GM21825 (cell line): ENCODE data around the gene SCAMP4.
"Not testable (repeated sequence)": the region's sequence is repeated elsewhere in the genome, so short reads cannot be mapped to it uniquely, and the experiment has no call there.

Experiments used
- ATAC-seq: cut with Tn5 transposase; IDR thresholded peaks from one replicate; pipeline ENCODE4 v1.9.1; 2021; ENCODE audit warnings: mild to moderate bottlenecking, moderate library complexity; ENCODE audit not compliant: unreplicated experiment

The SCAMP4 gene

DNA sequence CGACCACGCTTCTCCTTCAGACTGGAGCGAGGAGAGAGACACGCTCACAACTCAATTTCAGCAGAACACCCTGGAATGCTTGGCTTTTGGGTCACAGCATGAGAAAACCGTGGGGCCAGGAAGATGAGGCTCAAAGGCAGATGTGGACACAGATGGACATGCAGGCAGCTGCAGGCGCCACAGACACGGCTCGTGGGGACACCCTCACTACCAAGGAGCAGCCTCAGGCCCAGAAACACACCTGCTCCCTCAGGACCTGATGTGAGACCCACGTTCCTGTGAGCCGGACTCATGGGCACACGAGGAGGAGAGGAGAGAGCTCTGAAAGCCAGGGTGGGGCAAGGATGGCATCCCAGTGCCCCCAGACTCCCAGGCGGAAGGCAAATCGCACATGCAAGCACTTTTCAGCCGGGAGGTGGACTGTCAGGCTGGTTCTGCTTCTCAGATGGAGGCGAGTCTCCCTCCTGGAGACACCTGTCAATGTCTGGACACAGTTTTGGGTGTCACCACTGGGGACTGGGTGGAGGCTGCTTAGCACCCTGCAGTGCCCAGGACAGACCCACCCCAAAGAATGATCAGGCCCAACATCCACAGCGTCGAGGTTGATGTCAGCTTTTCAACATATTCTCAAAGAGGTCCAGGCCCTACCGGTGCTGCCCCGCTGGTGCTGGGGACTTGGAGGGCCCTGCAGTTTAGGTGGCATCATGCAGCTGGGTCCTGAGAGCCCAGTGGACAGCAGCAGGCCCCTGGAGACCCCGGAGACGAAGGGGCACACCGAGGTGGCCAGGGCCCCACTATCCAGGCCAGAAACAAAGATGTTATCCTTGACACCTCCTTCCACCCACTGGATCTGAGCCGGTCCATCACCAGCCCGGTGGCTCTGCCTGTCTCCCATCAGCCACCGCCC, 22.2 kb upstream of the SCAMP4 start:
- ATAC-seq, result no peak

GRCh38 chr19:1883784-1884183, 21.4 kb upstream of the SCAMP4 start:
- ATAC-seq, result no peak

DNA sequence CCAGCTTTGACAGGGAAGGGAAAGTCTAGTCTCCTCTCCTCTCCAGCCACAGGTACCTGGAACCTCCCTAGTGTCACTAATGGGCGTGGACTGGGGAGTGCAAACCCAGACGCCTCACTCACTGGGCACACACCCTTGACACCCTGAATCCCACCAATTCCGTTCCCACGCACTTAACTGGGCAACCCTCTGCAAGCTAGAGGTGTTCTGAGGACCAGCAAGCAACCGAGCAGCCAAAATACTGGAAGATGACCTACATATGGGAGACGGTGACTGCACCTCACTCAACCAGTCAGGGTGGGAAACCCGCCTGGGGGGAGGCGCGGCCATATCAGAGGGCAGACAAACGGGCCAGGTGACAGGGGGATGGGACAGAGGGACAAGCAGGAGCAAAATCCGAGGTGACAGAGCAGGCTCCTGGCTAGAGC, 20.9 kb upstream of the SCAMP4 start:
- ATAC-seq, result no peak

DNA sequence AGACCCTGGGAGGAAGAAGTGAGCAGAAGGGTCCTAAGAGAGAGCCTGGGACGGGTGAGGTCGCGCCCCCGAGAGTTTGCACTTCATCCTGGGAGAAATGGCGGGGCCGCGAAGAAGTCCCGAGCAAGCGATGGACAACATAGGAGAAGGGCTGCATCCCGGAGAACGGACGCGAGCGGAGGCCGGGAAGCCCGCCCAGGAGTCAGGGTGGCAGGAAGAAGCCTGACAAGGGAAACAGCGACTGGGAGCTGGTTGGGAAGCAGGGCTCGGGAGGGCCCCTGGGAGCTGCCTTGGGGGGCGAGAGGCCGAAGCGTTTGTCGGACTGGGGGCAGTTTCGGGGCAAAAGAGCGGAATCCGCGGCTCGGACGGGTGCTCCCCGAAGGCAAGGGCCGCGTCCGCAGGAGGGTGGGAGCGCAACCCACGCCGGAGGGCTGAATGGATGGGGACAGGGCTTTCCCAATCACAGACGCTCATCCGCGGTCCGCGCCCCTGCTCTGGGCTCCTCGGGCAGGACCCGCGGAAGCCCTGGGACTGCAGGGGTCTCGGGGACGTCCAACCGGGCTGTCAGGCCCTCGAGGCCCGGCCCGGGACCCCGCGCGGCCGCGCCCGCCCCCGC, 20.4 kb upstream of the SCAMP4 start:
- peak; percentile 12 for ATAC-seq

GRCh38 chr19:1885398-1886119, 19.6 kb upstream of the SCAMP4 start, which contains the start of gene ABHD17A:
Gene ABHD17A (minus strand): TSS chr19:1885496. CDS start chr19:1881566, 3,930 bp downstream.
- ATAC-seq, result peak; percentile 71

DNA sequence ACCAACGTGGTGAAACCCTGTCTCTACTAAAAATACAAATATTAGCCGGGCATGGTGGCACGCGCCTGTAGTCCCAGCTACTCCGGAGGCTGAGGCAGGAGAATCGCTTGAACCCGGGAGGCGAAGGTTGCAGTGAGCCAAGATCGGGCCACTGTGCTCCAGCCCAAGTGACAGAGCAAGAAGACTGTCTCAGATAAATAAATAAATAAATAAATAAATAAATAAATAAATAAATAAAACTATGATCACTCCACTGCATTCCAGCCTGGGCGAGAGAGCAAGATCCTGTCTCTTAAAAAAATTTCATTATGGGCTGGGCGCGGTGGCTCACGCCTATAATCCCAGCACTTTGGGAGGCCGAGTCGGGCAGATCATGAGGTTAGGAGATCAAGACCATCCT, 18.8 kb upstream of the SCAMP4 start:
- not testable (repeated sequence) for ATAC-seq

- ATAC-seq, result no peak
Observed at GRCh38 chr19:1888385-1888784, 16.8 kb upstream of the SCAMP4 start.

GRCh38 chr19:1889907-1890306, 15.3 kb upstream of the SCAMP4 start:
- no peak for ATAC-seq

GRCh38 chr19:1893791-1894190, 11.4 kb upstream of the SCAMP4 start:
- ATAC-seq, result no peak

DNA sequence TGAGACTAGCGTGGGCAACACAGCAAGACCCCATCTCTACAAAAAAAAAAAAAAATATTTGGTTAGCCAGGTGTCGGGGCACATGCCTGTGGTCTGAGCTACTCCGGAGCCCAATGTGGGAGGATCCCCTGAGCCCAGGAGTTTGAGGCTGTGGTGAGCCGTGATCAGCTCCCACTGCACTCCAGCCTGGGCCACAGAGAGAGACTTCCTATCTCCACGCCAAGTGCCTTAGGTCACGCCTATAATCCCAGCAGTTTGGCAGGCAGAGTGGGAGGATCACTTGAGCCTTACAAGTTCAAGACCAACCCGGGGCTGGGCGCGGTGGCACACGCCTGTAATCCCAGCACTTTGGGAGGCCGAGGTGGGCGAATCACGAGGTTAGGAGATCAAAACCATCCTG, 8.7 kb upstream of the SCAMP4 start:
- ATAC-seq, result no peak

- no peak for ATAC-seq
Observed at GRCh38 chr19:1901940-1902404, 3.2 kb upstream of the SCAMP4 start.

DNA sequence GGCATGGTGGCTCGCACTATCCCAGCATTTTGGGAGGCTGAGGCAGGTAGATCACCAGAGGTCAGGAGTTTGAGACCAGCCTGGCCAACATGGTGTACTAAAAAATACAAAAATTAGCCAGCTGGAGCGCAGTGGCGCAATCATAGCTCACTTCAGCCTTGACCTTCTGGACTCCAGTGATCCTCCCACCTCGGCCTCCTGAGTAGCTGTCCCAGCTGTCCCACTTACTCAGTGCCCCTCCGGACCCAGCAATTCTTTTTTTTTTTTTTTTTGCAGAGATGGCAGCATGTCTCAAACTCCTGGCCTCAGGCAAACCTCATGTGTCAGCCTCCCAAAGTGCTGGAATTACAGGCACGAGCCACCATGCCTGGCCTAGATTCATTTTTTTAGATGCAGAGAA, 2.3 kb upstream of the SCAMP4 start:
- no peak for ATAC-seq

DNA sequence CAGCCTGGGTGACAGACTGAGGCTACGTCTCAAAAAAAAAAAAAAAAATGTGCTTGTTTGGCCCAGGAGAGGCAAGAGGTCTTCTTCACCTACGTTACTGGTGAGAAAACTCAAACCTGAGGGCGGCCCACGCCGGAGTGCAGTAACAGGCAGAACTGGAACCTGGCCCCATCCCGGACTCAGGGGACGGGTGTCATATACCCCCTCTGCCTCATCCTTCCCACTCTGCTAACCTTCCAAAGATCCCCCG, 414 bp upstream of the SCAMP4 start:
- no peak for ATAC-seq

DNA sequence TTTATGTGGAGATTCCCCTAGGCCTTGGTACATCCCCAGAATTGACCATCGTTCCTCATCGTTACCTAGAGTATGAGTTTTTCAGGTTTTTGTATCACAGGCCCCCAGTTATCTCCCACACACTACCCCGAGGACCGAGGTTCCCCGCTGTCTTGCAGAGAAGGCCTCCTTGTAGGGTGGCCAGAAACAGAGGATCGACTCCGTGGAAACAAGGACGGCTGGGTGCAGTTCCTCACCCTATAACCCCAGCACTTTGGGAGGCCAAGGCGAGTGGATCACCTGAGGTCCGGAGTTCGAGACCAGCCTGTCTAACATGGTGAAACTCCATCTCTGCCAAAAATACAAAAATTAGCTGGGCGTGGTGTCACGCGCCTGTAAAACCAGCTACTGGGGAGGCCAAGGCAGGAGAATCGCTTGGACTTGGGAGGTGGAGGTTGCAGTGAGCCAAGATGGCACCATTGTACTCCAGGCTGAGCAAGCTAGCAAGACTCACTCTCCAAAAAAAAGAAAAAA, 720 bp downstream of the SCAMP4 start:
- no peak for ATAC-seq

GRCh38 chr19:1906985-1907562, 1.9 kb downstream of the SCAMP4 start:
- ATAC-seq, result no peak

DNA sequence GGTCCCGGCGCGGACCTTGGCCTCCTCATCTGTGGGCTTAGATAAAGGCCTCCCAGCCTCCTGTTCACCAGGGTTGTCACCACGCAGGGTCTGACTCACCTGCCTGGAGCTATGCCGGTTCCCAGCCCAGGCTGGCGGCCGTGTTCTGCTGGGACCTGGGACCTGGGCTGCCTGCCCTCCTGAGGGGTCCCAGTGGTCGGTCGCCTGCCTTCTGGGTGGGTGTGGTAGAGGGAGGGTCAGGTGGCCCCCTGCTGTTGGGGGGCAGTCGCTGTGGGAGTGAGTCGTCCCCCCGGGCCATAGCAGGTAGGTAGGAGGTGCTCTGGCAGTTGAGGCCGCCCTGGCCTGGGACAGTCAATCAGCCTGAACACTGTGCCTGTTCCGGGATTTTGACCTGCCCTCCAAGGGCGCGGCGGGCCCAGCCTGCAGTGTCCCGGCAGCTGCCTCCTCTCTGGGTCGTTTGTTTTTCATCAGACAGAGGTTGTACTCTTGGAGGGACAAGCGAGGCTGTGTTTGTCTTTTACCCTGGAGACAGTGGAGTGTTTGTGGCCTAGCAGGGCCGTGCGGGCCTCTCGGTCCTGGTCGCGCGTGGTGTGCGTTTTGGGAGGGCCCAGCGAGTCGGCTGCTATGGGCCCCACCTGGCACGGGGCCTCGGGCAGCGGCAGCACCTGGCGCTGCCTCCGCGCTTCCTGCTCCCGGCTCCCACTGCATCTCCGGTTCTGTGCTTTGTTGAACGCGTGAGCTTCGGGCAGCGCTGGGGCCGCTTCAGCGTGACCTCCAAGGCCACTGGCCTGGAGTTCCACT, 2.6 kb downstream of the SCAMP4 start:
- ATAC-seq, result no peak

DNA sequence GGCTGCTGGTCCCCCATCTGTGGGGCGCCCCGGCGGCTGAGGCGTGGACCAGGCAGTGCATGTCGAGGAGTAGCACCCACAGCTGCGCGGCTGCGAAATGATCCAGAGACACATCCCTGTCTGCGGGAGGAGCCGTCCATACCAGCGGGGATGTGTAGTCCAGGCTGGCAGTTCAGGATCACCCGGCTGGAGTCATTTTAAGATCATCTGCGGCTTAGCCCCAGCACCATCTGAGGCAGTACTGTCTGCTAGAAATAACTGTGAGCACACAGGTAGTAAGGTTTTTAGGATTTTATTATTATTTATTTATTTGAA, 3.1 kb downstream of the SCAMP4 start:
- no peak for ATAC-seq

DNA sequence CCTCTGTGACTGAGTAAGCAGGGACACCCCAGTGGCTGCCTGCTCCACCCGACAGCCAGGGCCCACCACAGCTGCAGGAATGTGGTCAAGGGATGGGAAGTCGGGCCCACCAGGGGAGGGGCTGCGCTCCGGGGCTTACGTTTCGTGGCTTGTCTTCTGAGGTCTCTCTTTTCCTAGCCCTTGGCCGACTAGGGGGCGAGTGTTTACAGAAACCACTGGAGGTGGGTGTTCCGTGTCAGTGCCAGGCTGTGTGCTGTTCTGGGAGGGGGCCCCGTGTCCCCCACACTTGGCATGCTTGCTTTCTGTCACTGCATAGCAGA, 4.5 kb downstream of the SCAMP4 start:
- no peak for ATAC-seq

DNA sequence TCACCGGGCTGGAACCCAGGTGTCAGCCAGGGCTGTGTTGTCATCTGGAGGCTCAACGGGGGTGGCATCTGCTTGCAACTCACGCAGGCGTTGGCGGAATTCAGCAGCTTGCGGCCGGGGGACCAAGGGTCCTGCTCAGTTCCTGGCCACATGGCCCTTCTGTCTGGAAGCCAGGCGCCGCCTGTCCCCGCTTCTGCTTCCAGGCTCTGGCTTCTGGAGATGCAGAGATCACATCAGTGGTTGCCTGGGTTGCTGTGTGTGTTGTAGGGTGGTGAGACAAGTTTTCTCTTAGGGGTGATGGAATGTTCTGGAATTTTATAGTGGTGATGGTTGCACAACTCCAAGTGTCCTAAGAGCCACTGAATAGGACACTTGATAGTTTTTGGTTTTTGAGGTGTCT, 5.0 kb downstream of the SCAMP4 start:
- no peak for ATAC-seq

DNA sequence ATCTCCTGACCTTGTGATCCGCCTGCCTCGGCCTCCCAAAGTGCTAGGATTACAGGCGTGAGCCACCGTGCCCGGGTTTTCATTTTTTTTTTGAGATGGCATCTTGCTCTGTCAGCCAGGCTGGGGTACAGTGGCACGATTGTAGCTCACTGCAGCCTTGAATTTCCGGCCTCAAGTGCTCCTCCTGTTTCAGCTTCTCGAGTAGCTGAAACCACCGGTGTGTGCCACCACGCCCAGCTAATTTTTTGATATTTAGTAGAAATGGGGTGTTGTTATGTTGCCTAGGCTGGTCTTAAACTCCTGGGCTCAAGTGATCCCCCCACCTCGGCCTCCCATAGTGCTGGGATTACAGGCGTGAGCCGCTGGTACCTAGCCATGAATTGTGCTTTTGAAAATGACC, 5.9 kb downstream of the SCAMP4 start:
- ATAC-seq, result no peak

DNA sequence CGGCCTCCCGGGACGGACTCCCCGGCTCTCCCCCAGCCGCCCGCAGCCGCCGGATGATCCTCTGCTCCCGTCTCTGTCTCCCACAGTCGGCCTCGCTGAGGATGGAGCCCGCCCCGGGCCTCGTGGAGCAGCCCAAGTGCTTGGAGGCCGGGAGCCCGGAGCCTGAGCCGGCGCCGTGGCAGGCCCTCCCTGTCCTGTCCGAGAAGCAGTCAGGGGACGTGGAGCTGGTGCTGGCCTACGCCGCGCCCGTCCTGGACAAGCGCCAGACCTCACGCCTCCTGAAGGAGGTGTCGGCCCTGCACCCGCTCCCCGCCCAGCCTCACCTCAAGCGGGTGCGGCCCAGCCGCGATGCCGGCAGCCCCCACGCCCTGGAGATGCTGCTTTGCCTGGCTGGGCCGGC, 6.8 kb downstream of the SCAMP4 start:
- ATAC-seq, result no peak
